GM23338 (cell line): Measurements from ENCODE around the gene HSPG2. TPM values are rescaled to one million over a fixed set of nuclear protein-coding genes. Genes with fewer than 3 reads are reported as not detected.

Experiments used
- ATAC-seq: fragments of 200-7000 bp; cut with Tn5 transposase; 3 replicates; pipeline ENCODE4 v1.9.1; 2020
- DNase-seq: peaks from one replicate; pipeline ENCODE4 v3.0.0-alpha.2; 2015; ENCODE audit warnings: low spot score
- H2AFZ ChIP-seq: fragments of 200-600 bp; sonication (generic); 2 replicates; pipeline ENCODE4 v1.8.0; 2016; ENCODE audit warnings: antibody characterized with exemption, mild to moderate bottlenecking, moderate library complexity
- H3F3A ChIP-seq: fragments of 200-600 bp; sonication (generic); replicated peaks from 2 replicates; pipeline ENCODE4 v1.8.0; 2017; ENCODE audit warnings: antibody characterized with exemption, mixed run types, low read depth
- H3K27ac ChIP-seq: fragments of 200-600 bp; sonication (generic); 2 replicates; pipeline ENCODE4 v1.6.1; 2016; ENCODE audit warnings: low read depth
- H3K27me3 ChIP-seq: fragments of 200-600 bp; sonication (generic); 2 replicates; pipeline ENCODE4 v1.8.0; 2016; ENCODE audit warnings: mild to moderate bottlenecking, mixed run types, moderate library complexity; ENCODE audit not compliant: insufficient read depth
- H3K36me3 ChIP-seq: fragments of 200-600 bp; sonication (generic); 2 replicates; pipeline ENCODE4 v1.8.0; 2016; ENCODE audit warnings: mild to moderate bottlenecking; ENCODE audit not compliant: insufficient read depth
- H3K4me1 ChIP-seq: fragments of 200-600 bp; sonication (generic); 2 replicates; pipeline ENCODE4 v1.8.0; 2016; ENCODE audit warnings: mild to moderate bottlenecking, moderate library complexity; ENCODE audit not compliant: insufficient read depth
- H3K4me2 ChIP-seq: fragments of 200-600 bp; sonication (generic); 2 replicates; pipeline ENCODE4 v1.7.1; 2017; ENCODE audit warnings: mixed run types
- H3K4me3 ChIP-seq: fragments of 200-600 bp; sonication (generic); 2 replicates; pipeline ENCODE4 v1.6.1; 2016; ENCODE audit warnings: mixed run types
- H3K79me2 ChIP-seq: fragments of 200-600 bp; sonication (generic); replicated peaks from 2 replicates; pipeline ENCODE4 v1.8.0; 2017; ENCODE audit warnings: mild to moderate bottlenecking; ENCODE audit not compliant: insufficient read depth
- H3K9me2 ChIP-seq: fragments of 200-600 bp; sonication (generic); 2 replicates; pipeline ENCODE4 v1.8.0; 2017; ENCODE audit not compliant: insufficient read depth
- H4K20me1 ChIP-seq: fragments of 200-600 bp; sonication (generic); replicated peaks from 2 replicates; pipeline ENCODE4 v1.8.0; 2017; ENCODE audit warnings: mild to moderate bottlenecking; ENCODE audit not compliant: insufficient read depth
- H3K27ac Mint-ChIP-seq: 2 replicates; pipeline ENCODE4 v1.8.0; 2020; ENCODE audit warnings: inconsistent platforms, mild to moderate bottlenecking, moderate library complexity, mixed read lengths
- H3K27me3 Mint-ChIP-seq: 3 replicates; pipeline ENCODE4 v1.8.0; 2022; ENCODE audit warnings: low read depth, mild to moderate bottlenecking, moderate library complexity, mixed read lengths, inconsistent platforms; ENCODE audit not compliant: insufficient read depth, poor library complexity
- H3K36me3 Mint-ChIP-seq: 3 replicates; pipeline ENCODE4 v1.8.0; 2021; ENCODE audit warnings: low read depth, mild to moderate bottlenecking, inconsistent platforms, moderate library complexity, mixed read lengths
- H3K4me1 Mint-ChIP-seq: 3 replicates; pipeline ENCODE4 v1.8.0; 2020; ENCODE audit warnings: mild to moderate bottlenecking, inconsistent platforms, mixed read lengths
- H3K4me3 Mint-ChIP-seq: 3 replicates; pipeline ENCODE4 v1.8.0; 2021; ENCODE audit warnings: moderate library complexity, mild to moderate bottlenecking, inconsistent platforms, mixed read lengths
- H3K9me3 Mint-ChIP-seq: 3 replicates; pipeline ENCODE4 v1.8.0; 2020; ENCODE audit warnings: moderate library complexity, mild to moderate bottlenecking, inconsistent platforms, mixed read lengths
- CREB1 ChIP-seq: fragments of 250-450 bp; sonication (Bioruptor Pico); IDR thresholded peaks from 2 replicates; pipeline ENCODE4 v1.5.0; 2020; ENCODE audit warnings: low read depth, mild to moderate bottlenecking, moderate library complexity
- CTCF ChIP-seq, 2 experiments: fragments of 200-600 bp in 1 of 2; sonication (generic) in 1 of 2; conservative IDR thresholded peaks; 2 replicates each; pipeline versions ENCODE4 v1.5.1 to v1.6.1; 2016 to 2017; ENCODE audit warnings: antibody characterized with exemption in 2 of 2, low read depth in 2 of 2, mild to moderate bottlenecking in 2 of 2, moderate library complexity in 1 of 2
- ETS1 ChIP-seq: IDR thresholded peaks from 2 replicates; pipeline ENCODE4 v1.6.1; 2016; ENCODE audit warnings: antibody characterized with exemption
- EZH2 ChIP-seq: fragments of 200-600 bp; sonication (generic); IDR thresholded peaks from one replicate; pipeline ENCODE4 v1.8.0; 2017; ENCODE audit warnings: antibody characterized with exemption, mild to moderate bottlenecking, low read depth; ENCODE audit not compliant: unreplicated experiment
- JUNB ChIP-seq: IDR thresholded peaks from one replicate; pipeline ENCODE4 v1.6.1; 2016; ENCODE audit warnings: antibody characterized with exemption; ENCODE audit not compliant: unreplicated experiment
- POLR2AphosphoS5 ChIP-seq: IDR thresholded peaks from 2 replicates; pipeline ENCODE4 v1.6.1; 2016; ENCODE audit warnings: antibody characterized with exemption, low read depth
- STAT1 ChIP-seq: IDR thresholded peaks from one replicate; pipeline ENCODE4 v1.6.1; 2016; ENCODE audit warnings: antibody characterized with exemption; ENCODE audit not compliant: unreplicated experiment
- ZNF462 ChIP-seq: fragments of 250-450 bp; sonication (Bioruptor Pico); IDR thresholded peaks from 2 replicates; pipeline ENCODE4 v1.5.0; 2020; ENCODE audit warnings: mild to moderate bottlenecking, moderate library complexity
- polyA plus RNA-seq: library from polyadenylated mRNA; unstranded; fragments of >200 nt; fragmentation: Nextera tagmentation; extraction: Ambion mirVana; gene quantifications from 2 replicates; pipeline ENCODE4 v1.2.1, GENCODE V29; 2016
- total RNA-seq: library from RNA; depleted of rRNA; stranded (reverse); fragments of >200 nt; shearing (Covaris generic); gene quantifications from 2 replicates; pipeline ENCODE4 v1.2.3, GENCODE V29; 2014

HSPG2 gene
- total and polyA plus RNA-seq, 2 experiments from 2014 or later = 14.9 to 70.8 TPM

GRCh38 chr1:21882721-21883415, 54.2 kb downstream of the HSPG2 start:
- Mint-ChIP-seq H3K4me3 (no peak overlapping the region), H3K4me1 (no peaks in the 10 kb centered on the region), H3K9me3 (no peaks in the 10 kb centered on the region), H3K36me3 (peaks cover 27% of the 10 kb centered on the region; the same call in 2 of the 3 replicates), H3K27me3 (peaks cover 7% of the 10 kb centered on the region), H3K27ac (no peak overlapping the region; the same call in 1 of the 2 replicates)
- DNase-seq (no peak), ATAC-seq (no peak)
- no peak for TF ChIP-seq STAT1
- no peak for TF ChIP-seq CTCF (conservative IDR thresholded peaks at IDR 0.05; ENCODE audit: low read depth in 2 of 2)
- no peak for TF ChIP-seq ETS1
- TF ChIP-seq EZH2 = no peak
- no peak for TF ChIP-seq ZNF462
- no peak for TF ChIP-seq POLR2AphosphoS5
- no peak for TF ChIP-seq JUNB
- no peak for TF ChIP-seq CREB1 (CRISPR knock-in tag)
- no peaks in the 10 kb centered on the region for H3K79me2 ChIP-seq
- no peak overlapping the region for H3K4me2 ChIP-seq
- no peak overlapping the region for H2AFZ ChIP-seq
- no peaks in the 10 kb centered on the region for H3K4me1 ChIP-seq
- H3F3A ChIP-seq = no peaks in the 10 kb centered on the region
- no peaks in the 10 kb centered on the region; the same call in 1 of the 2 replicates for H3K36me3 ChIP-seq
- no peak overlapping the region for H3K4me3 ChIP-seq
- H3K9me2 ChIP-seq = no peaks in the 10 kb centered on the region
- no peak overlapping the region for H3K27ac ChIP-seq
- H4K20me1 ChIP-seq = no peaks in the 10 kb centered on the region; the same call in 1 of the 2 replicates
- no peaks in the 10 kb centered on the region for H3K27me3 ChIP-seq
